ENCODE results near the gene CLEC9A. TPM values are rescaled to one million over a fixed set of nuclear protein-coding genes. Genes with fewer than 3 reads are reported as not detected.

The CLEC9A gene
- total RNA-seq, 1 experiment from 2014 or later = not detected

- no peak overlapping the region for H3K4me3 ChIP-seq (replicated peaks in 1 of 2; ENCODE audit: low read depth in 1 of 2, low read length in 2 of 2)
- H3K36me3 ChIP-seq (ENCODE audit: control insufficient read depth in 1 of 2, insufficient read depth in 2 of 2, low read length in 2 of 2) = no peaks in the 10 kb centered on the region
- H2AFZ ChIP-seq (ENCODE audit: low read depth, low read length, poor library complexity, severe bottlenecking) = no peak overlapping the region
- BruUV-seq (replicated peaks) = no TSS peak
- H3K9ac ChIP-seq (ENCODE audit: low read length) = no peak overlapping the region
- H4K20me1 ChIP-seq (ENCODE audit: insufficient read depth) = no peaks in the 10 kb centered on the region
- no peak for DNase-seq (ENCODE audit: low read depth, low spot score)
- CTCF ChIA-PET = no interaction called here
- RAD21 ChIA-PET (ENCODE audit: low non-redundant PET in 1 of 2, low total read pairs in 2 of 2, uncharacterized antibody in 2 of 2, unreplicated experiment in 2 of 2) = no interaction called here
- H3K9me3 ChIP-seq (ENCODE audit: control insufficient read depth in 1 of 2, insufficient read depth in 1 of 2, low read depth in 1 of 2, low read length in 2 of 2) = no peaks in the 10 kb centered on the region
- no peak overlapping the region for H3K4me2 ChIP-seq (ENCODE audit: low read length)
- no peaks in the 10 kb centered on the region for H3K79me2 ChIP-seq (ENCODE audit: insufficient read depth, low read length)
- POLR2A ChIA-PET = no interaction called here
- TF ChIP-seq ATF3 (IDR thresholded peaks at IDR 0.05) (no peak), POLR2A (IDR thresholded peaks at IDR 0.05; ENCODE audit: borderline replicate concordance, extremely low read depth, insufficient read depth, insufficient read length) (no peak), CBX3 (IDR thresholded peaks at IDR 0.05; ENCODE audit: low read depth) (no peak), REST (IDR thresholded peaks at IDR 0.05; ENCODE audit: low read depth) (no peak), SP1 (IDR thresholded peaks at IDR 0.05; ENCODE audit: low read depth) (no peak), FOSL1 (IDR thresholded peaks at IDR 0.05; ENCODE audit: low read depth) (no peak), ZNF274 (IDR thresholded peaks at IDR 0.05; ENCODE audit: low read depth, low read length) (no peak), ELF1 (IDR thresholded peaks at IDR 0.05; ENCODE audit: borderline replicate concordance, low read depth) (no peak), TCF7L2 (IDR thresholded peaks at IDR 0.05; ENCODE audit: borderline replicate concordance, extremely low read depth, insufficient read depth, insufficient read length) (no peak), JUND (IDR thresholded peaks at IDR 0.05) (no peak), CTCF (IDR thresholded peaks at IDR 0.05 in 2 of 3, conservative IDR thresholded peaks at IDR 0.05 in 1 of 3; ENCODE audit: borderline replicate concordance in 1 of 3, insufficient read depth in 1 of 3, low read depth in 2 of 3, low read length in 2 of 3) (no peak)
- no peak for ATAC-seq
- no peak overlapping the region for H3K27ac ChIP-seq (ENCODE audit: low read depth, low read length)
- no peaks in the 10 kb centered on the region for H3K9me2 ChIP-seq (ENCODE audit: insufficient read depth)
- peaks cover 85% of the 10 kb centered on the region for H3K27me3 ChIP-seq (ENCODE audit: insufficient read depth, low read length)
- intact Hi-C loops (cut with micrococcal nuclease) = no loop called here
- H3K4me1 ChIP-seq (ENCODE audit: control insufficient read depth in 1 of 2, insufficient read depth in 2 of 2, low read length in 2 of 2) = no peaks in the 10 kb centered on the region
Observed at GRCh38 chr12:10070380-10070779, 39.9 kb downstream of the CLEC9A start.
